HL-60/S4 treated with retinoic acid at 250 ng/mL for 4 days and 3 days (cell line): ENCODE data around the gene FLCN.

Source experiments
- in situ Hi-C: fragments of 300-500 bp; cut with MboI; formaldehyde crosslinking; loops from 2 replicates; pipeline ENCODE4 v1.7.0; 2022; ENCODE audit warnings: low sequenced_read_pairs

FLCN gene

DNA sequence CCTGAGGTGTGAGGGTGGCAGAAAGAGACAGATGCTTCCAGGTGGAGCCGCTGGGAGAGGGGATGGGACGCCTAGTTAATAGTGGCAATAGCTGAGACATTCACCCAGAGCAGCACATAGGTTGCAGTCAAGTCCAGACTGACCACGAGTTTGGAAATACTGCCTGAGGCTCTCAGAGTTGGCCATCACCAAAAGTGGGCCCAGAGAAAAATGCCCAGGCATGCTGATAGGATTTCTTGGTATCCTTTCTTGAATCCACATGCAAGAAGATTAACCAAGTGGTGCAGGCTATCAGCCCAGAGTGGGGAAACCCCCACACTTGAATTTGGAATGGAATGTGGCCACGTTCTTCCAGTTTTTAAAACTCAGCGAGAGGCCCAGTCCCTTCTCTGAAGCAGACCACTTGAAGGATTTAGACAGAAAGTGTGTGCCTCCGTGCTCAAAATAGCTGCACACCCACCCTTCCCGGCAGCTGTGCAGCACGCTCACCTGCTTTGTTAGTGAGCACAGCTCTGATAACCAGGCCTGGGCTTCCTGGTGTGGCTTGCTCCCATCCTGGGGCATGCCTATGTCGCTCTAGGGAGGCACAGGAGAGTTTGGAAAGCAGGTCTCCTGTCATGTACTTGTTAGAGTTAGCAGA, 66.5 kb downstream of the FLCN start:
- in situ Hi-C loops: no loop called here

DNA sequence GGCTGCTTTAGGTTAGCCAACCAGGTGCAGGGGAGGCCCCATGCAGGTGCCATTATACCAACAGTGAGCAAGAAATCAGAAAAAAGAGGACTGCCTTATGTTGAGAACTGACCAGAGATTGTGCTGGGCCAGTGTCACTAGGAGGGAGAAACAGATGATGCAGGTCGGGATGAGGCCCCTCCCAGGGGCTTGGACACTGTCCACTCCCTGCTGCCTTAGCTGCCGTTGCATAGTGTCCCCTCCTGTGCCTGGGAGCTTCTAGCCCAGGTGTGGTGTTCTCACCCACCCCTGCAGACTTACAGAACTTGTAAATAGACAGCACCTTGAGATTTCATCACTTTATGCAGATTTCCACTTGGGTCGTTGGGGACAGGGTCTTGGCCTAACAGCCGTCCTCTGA, 67.6 kb downstream of the FLCN start:
- in situ Hi-C loops: no loop called here

- in situ Hi-C loops: no loop called here
These were observed 68.6 kb downstream of the FLCN start for GRCh38 chr17:17168401-17168800.

GRCh38 chr17:17167986-17168385, 69.0 kb downstream of the FLCN start:
- in situ Hi-C loops: no loop called here

DNA sequence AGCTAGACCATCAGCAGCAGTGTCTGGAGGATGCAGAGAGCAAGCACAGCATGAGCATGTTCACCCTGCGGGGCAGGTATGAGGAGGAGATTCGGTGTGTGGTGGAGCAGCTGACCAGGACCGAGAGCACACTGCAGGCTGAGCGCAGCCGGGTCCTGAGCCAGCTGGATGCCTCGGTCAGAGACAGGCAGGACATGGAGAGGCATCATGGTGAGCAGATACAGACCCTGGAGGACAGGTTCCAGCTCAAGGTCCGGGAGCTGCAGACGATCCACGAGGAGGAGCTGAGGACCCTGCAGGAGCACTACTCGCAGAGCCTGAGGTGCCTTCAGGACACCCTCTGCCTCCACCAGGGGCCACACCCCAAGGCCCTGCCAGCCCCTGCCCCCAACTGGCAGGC, 69.6 kb downstream of the FLCN start:
- in situ Hi-C loops: no loop called here

DNA sequence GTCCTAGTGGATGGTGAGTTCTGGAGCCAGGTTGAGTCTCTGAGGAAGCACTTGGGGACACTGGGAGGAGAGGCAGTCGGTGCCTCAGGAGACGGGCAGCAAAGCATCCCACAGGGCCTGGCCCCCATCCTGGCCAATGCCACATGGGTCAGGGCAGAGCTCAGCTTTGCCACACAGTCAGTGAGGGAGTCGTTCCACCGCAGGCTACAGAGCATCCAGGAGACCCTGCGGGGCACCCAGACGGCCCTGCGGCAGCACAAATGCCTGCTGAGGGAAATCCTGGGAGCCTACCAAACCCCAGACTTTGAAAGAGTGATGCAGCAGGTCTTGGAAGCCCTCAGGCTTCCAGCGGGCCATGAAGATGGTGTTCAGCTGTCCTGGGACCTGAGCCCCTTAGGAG, 70.5 kb downstream of the FLCN start:
- in situ Hi-C loops: no loop called here

GRCh38 chr17:17165666-17166308, 71.2 kb downstream of the FLCN start:
- in situ Hi-C loops: no loop called here

GRCh38 chr17:17164676-17165075, 72.3 kb downstream of the FLCN start:
- in situ Hi-C loops: no loop called here

GRCh38 chr17:17164156-17164555, 72.8 kb downstream of the FLCN start:
- in situ Hi-C loops: no loop called here
